Vagina (tissue), 2 donors: ENCODE measurements around the gene VPS25.

Experiments
- CTCF ChIP-seq, 3 experiments: fragments of 450-650 bp in 2 of 3; fragments of 200-600 bp in 1 of 3; sonication (generic) in 1 of 3; IDR thresholded peaks; one replicate each; pipeline ENCODE4 v1.5.1; 2017 to 2019; ENCODE audit warnings: antibody characterized with exemption in 3 of 3, mild to moderate bottlenecking in 2 of 3, moderate library complexity in 2 of 3
- POLR2A ChIP-seq, 2 donors: fragments of 450-650 bp; IDR thresholded peaks; one replicate each; pipeline ENCODE4 v1.6.1; 2017; ENCODE audit warnings: antibody characterized with exemption in 2 of 2, mild to moderate bottlenecking in 2 of 2, moderate library complexity in 2 of 2
- POLR2AphosphoS5 ChIP-seq, 2 donors: sonication (generic); formaldehyde crosslinking; IDR thresholded peaks; one replicate each; pipeline ENCODE4 v1.9.0; 2017; ENCODE audit warnings: antibody characterized with exemption in 2 of 2, mild to moderate bottlenecking in 2 of 2, low read depth in 1 of 2; ENCODE audit not compliant: insufficient read depth in 1 of 2

GRCh38 chr17:42773290-42774035 is at the start of gene VPS25:
- TF ChIP-seq CTCF (IDR thresholded peaks at IDR 0.05) (no peak), POLR2A (IDR thresholded peaks at IDR 0.05) (peak in 1 of 2 donors; percentile 42), POLR2AphosphoS5 (IDR thresholded peaks at IDR 0.05; ENCODE audit: insufficient read depth in 1 of 2, low read depth in 1 of 2) (peak; percentile 85 to 88)
